Measurements from ENCODE around the gene FGF14. TPM values are rescaled to one million over a fixed set of nuclear protein-coding genes. Genes with fewer than 3 reads are reported as not detected.

FGF14 gene
- total and polyA plus RNA-seq, 2 donors (not counting 1 experiment from before 2014, with no cell fraction given), result under 0.01 TPM; not detected in 1

DNA sequence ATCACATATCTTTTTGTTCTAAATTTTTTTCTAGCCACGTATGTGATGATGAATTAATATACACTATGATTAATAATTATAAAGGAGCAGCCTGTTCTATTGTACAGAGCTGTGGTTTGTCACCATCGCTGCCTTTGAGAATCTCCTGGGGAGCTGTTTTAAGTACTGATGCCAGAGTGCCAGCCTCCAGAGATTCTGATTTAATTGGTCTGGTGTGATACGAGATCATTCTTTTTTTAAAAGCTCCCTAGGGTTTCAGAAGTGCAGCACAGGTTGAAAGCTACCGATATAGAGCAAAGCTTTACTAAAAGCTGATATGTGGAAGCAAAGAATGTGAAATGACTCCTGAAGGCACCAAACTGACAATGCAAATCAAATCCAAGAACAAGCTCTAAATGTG lies 634.7 kb downstream of the FGF14 start:
- Histone ChIP-seq H3K27ac (ENCODE audit: low read length in 2 of 2) (no peak overlapping the region), H3K36me3 (replicated peaks in 1 of 2; ENCODE audit: control extremely low read depth in 1 of 2, control insufficient read depth in 1 of 2, extremely low read depth in 1 of 2, insufficient read depth in 2 of 2, low read length in 1 of 2) (no peaks in the 10 kb centered on the region), H3K9me3 (ENCODE audit: control extremely low read depth in 1 of 3, control insufficient read depth in 2 of 3, insufficient read depth in 1 of 3, low read length in 2 of 3) (no peaks in the 10 kb centered on the region), H3K9ac (ENCODE audit: low read length) (no peak overlapping the region), H4K20me1 (ENCODE audit: control insufficient read depth, insufficient read depth, low read length, poor library complexity, severe bottlenecking) (no peaks in the 10 kb centered on the region), H3K4me3 (ENCODE audit: control extremely low read depth in 1 of 5, extremely low read depth in 1 of 5, insufficient read depth in 1 of 5, low read depth in 2 of 5, low read length in 4 of 5) (no peak overlapping the region), H3K27me3 (replicated peaks in 1 of 4; ENCODE audit: control extremely low read depth in 1 of 4, control insufficient read depth in 3 of 4, insufficient read depth in 4 of 4, low read length in 3 of 4) (no peaks in the 10 kb centered on the region), H2AFZ (ENCODE audit: insufficient read depth, low read depth, low read length, poor library complexity, severe bottlenecking) (no peak overlapping the region), H3K79me2 (ENCODE audit: control insufficient read depth, insufficient read depth, low read length) (no peaks in the 10 kb centered on the region), H3K4me1 (ENCODE audit: control insufficient read depth in 2 of 2, insufficient read depth in 2 of 2, low read length in 2 of 2) (no peaks in the 10 kb centered on the region), H3K4me2 (replicated peaks; ENCODE audit: low read depth, low read length, poor library complexity, severe bottlenecking) (no peak overlapping the region)
- Mint-ChIP-seq H3K4me3 (no peak overlapping the region), H3K9me3 (ENCODE audit: insufficient read depth) (no peaks in the 10 kb centered on the region), H3K27ac (no peak overlapping the region), H3K27me3 (no peaks in the 10 kb centered on the region), H3K4me1 (no peaks in the 10 kb centered on the region)
- no peak for ATAC-seq (ENCODE audit: low read depth)
- POLR2A ChIA-PET, result no interaction called here
- no peak for TF ChIP-seq EZH2 (IDR thresholded peaks at IDR 0.05; ENCODE audit: borderline replicate concordance, insufficient read depth, low read depth, low read length, poor library complexity, severe bottlenecking)
- TF ChIP-seq, protein P1, sequence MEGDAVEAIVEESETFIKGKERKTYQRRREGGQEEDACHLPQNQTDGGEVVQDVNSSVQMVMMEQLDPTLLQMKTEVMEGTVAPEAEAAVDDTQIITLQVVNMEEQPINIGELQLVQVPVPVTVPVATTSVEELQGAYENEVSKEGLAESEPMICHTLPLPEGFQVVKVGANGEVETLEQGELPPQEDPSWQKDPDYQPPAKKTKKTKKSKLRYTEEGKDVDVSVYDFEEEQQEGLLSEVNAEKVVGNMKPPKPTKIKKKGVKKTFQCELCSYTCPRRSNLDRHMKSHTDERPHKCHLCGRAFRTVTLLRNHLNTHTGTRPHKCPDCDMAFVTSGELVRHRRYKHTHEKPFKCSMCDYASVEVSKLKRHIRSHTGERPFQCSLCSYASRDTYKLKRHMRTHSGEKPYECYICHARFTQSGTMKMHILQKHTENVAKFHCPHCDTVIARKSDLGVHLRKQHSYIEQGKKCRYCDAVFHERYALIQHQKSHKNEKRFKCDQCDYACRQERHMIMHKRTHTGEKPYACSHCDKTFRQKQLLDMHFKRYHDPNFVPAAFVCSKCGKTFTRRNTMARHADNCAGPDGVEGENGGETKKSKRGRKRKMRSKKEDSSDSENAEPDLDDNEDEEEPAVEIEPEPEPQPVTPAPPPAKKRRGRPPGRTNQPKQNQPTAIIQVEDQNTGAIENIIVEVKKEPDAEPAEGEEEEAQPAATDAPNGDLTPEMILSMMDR (IDR thresholded peaks at IDR 0.05), result no peak
- DNase-seq, result no peak
- 63% methylated on average over 2 of the region's 4 CpGs for WGBS (ENCODE audit: insufficient coverage)
- intact Hi-C loops (cut with micrococcal nuclease), result no loop called here
- CTCF ChIA-PET, result no interaction called here

DNA sequence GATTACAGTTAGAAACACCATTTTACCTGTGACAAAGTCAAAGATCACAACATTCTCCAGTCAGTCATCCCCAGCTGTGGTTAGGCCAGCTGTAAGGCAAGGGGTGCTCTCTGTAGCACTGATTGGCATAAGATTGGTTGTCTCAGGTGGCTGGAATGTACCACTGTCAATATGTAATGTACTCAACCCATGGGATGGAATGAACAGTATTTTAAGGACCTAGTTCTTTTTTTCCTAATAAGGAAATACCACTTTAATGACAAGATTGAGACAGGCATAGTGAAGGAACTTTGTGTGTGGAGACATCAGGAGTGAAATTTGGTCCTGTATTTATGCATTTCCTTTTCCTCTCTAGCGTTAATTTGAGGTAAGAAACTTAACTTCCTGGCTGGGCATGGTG lies 638.7 kb downstream of the FGF14 start:
- no peak overlapping the region for H3K4me2 ChIP-seq (replicated peaks; ENCODE audit: low read depth, low read length, poor library complexity, severe bottlenecking)
- H3K4me3 Mint-ChIP-seq, result no peak overlapping the region
- POLR2A ChIA-PET, result no interaction called here
- H3K27ac ChIP-seq (ENCODE audit: low read length in 2 of 2), result no peak overlapping the region
- H3K4me3 ChIP-seq (ENCODE audit: control extremely low read depth in 1 of 5, extremely low read depth in 1 of 5, insufficient read depth in 1 of 5, low read depth in 2 of 5, low read length in 4 of 5), result no peak overlapping the region
- H3K9ac ChIP-seq (ENCODE audit: low read length), result no peak overlapping the region
- no peaks in the 10 kb centered on the region for H3K9me3 Mint-ChIP-seq (ENCODE audit: insufficient read depth)
- no peak for TF ChIP-seq EZH2 (IDR thresholded peaks at IDR 0.05; ENCODE audit: borderline replicate concordance, insufficient read depth, low read depth, low read length, poor library complexity, severe bottlenecking)
- TF ChIP-seq, protein P1 (IDR thresholded peaks at IDR 0.05), result no peak
- DNase-seq (no peak), ATAC-seq (ENCODE audit: low read depth) (no peak)
- no CpG with 5 or more reads among the region's 1 CpG for WGBS (ENCODE audit: insufficient coverage)
- H4K20me1 ChIP-seq (ENCODE audit: control insufficient read depth, insufficient read depth, low read length, poor library complexity, severe bottlenecking), result no peaks in the 10 kb centered on the region
- CTCF ChIA-PET, result no interaction called here
- no peaks in the 10 kb centered on the region for H3K4me1 Mint-ChIP-seq
- intact Hi-C loops (cut with micrococcal nuclease), result no loop called here
- H3K79me2 ChIP-seq (ENCODE audit: control insufficient read depth, insufficient read depth, low read length), result no peaks in the 10 kb centered on the region
- peaks cover 0 to 3% (median 0%) of the 10 kb centered on the region in 4 experiments for H3K27me3 ChIP-seq (replicated peaks in 1 of 4; ENCODE audit: control extremely low read depth in 1 of 4, control insufficient read depth in 3 of 4, insufficient read depth in 4 of 4, low read length in 3 of 4)
- no peak overlapping the region for H2AFZ ChIP-seq (ENCODE audit: insufficient read depth, low read depth, low read length, poor library complexity, severe bottlenecking)
- no peaks in the 10 kb centered on the region for H3K9me3 ChIP-seq (ENCODE audit: control extremely low read depth in 1 of 3, control insufficient read depth in 2 of 3, insufficient read depth in 1 of 3, low read length in 2 of 3)
- no peaks in the 10 kb centered on the region for H3K4me1 ChIP-seq (ENCODE audit: control insufficient read depth in 2 of 2, insufficient read depth in 2 of 2, low read length in 2 of 2)
- no peaks in the 10 kb centered on the region for H3K36me3 ChIP-seq (replicated peaks in 1 of 2; ENCODE audit: control extremely low read depth in 1 of 2, control insufficient read depth in 1 of 2, extremely low read depth in 1 of 2, insufficient read depth in 2 of 2, low read length in 1 of 2)
- no peak overlapping the region for H3K27ac Mint-ChIP-seq
- peaks cover 3% of the 10 kb centered on the region for H3K27me3 Mint-ChIP-seq

Data from B cell (primary cell).